ENCODE results near the gene CSNK1A1.
"Not testable (repeated sequence)": the region's sequence is repeated elsewhere in the genome, so short reads cannot be mapped to it uniquely, and the experiment has no call there.

Gene CSNK1A1

GRCh38 chr5:149532413-149532812, 18.8 kb downstream of the CSNK1A1 start:
- DNase-seq (ENCODE audit: low spot score) (no peak), FAIRE-seq (no peak)

- DNase-seq (ENCODE audit: low spot score): no peak
- FAIRE-seq: no peak
Measured at GRCh38 chr5:149529463-149529862, 21.8 kb downstream of the CSNK1A1 start.

- no peak for FAIRE-seq
- no peak for DNase-seq (ENCODE audit: low spot score)
Measured at GRCh38 chr5:149528281-149529060, 22.8 kb downstream of the CSNK1A1 start.

- FAIRE-seq (no peak), DNase-seq (ENCODE audit: low spot score) (no peak)
Measured at GRCh38 chr5:149526845-149527590, 24.2 kb downstream of the CSNK1A1 start.

GRCh38 chr5:149521739-149522685, 29.2 kb downstream of the CSNK1A1 start:
- no peak for FAIRE-seq
- no peak for DNase-seq (ENCODE audit: low spot score)

GRCh38 chr5:149519601-149520000, 31.6 kb downstream of the CSNK1A1 start:
- FAIRE-seq (no peak), DNase-seq (ENCODE audit: low spot score) (no peak)

GRCh38 chr5:149518620-149519019, 32.6 kb downstream of the CSNK1A1 start:
- FAIRE-seq: no peak
- no peak for DNase-seq (ENCODE audit: low spot score)

GRCh38 chr5:149517461-149518122, 33.6 kb downstream of the CSNK1A1 start:
- no peak for DNase-seq (ENCODE audit: low spot score)
- no peak for FAIRE-seq

GRCh38 chr5:149514512-149514911, 36.7 kb downstream of the CSNK1A1 start:
- DNase-seq (ENCODE audit: low spot score) (no peak), FAIRE-seq (no peak)

GRCh38 chr5:149513372-149513947, 37.8 kb downstream of the CSNK1A1 start:
- DNase-seq (ENCODE audit: low spot score); FAIRE-seq: not testable (repeated sequence)

- FAIRE-seq (no peak), DNase-seq (ENCODE audit: low spot score) (no peak)
Measured at GRCh38 chr5:149510136-149510535, 41.1 kb downstream of the CSNK1A1 start.

GRCh38 chr5:149504677-149505076, 46.6 kb downstream of the CSNK1A1 start:
- FAIRE-seq: no peak

GRCh38 chr5:149503006-149503405, 48.2 kb downstream of the CSNK1A1 start:
- no peak for DNase-seq (ENCODE audit: low spot score)
- FAIRE-seq: no peak

More at GRCh38 chr5:149504677-149505076, 46.6 kb downstream of the CSNK1A1 start:
- no peak for DNase-seq (ENCODE audit: low spot score)

- FAIRE-seq (no peak), DNase-seq (ENCODE audit: low spot score) (no peak)
Measured at GRCh38 chr5:149500922-149501582, 50.2 kb downstream of the CSNK1A1 start.

GRCh38 chr5:149498724-149499336, 52.4 kb downstream of the CSNK1A1 start:
- FAIRE-seq: no peak
- DNase-seq (ENCODE audit: low spot score): no peak

GRCh38 chr5:149497357-149497756, 53.9 kb downstream of the CSNK1A1 start:
- FAIRE-seq (no peak), DNase-seq (ENCODE audit: low spot score) (no peak)

- DNase-seq (ENCODE audit: low spot score): no peak
- no peak for FAIRE-seq
Measured at GRCh38 chr5:149496917-149497316, 54.3 kb downstream of the CSNK1A1 start.

GRCh38 chr5:149496166-149496565, 55.1 kb downstream of the CSNK1A1 start:
- no peak for FAIRE-seq
- no peak for DNase-seq (ENCODE audit: low spot score)

GRCh38 chr5:149495673-149496072, 55.6 kb downstream of the CSNK1A1 start:
- DNase-seq (ENCODE audit: low spot score) (no peak), FAIRE-seq (no peak)

- FAIRE-seq (no peak), DNase-seq (ENCODE audit: low spot score) (no peak)
Measured at GRCh38 chr5:149493316-149493715, 57.9 kb downstream of the CSNK1A1 start.
